Hepatocyte (in vitro differentiated cells): ENCODE results near the gene PRKACB.

ENCODE experiments used
- CTCF ChIP-seq: fragments of 200-600 bp; sonication (generic); IDR thresholded peaks from 2 replicates; pipeline ENCODE4 v1.5.1; 2016; ENCODE audit warnings: antibody characterized with exemption, mild to moderate bottlenecking; ENCODE audit not compliant: poor library complexity
- EZH2 ChIP-seq: fragments of 200-600 bp; sonication (generic); IDR thresholded peaks from 2 replicates; pipeline ENCODE4 v1.6.1; 2016; ENCODE audit warnings: antibody characterized with exemption, mild to moderate bottlenecking, borderline replicate concordance
- EZH2phosphoT487 ChIP-seq: fragments of 200-600 bp; sonication (generic); IDR thresholded peaks from one replicate; pipeline ENCODE4 v1.6.1; 2018; ENCODE audit warnings: antibody characterized with exemption, mild to moderate bottlenecking, low read depth, moderate library complexity; ENCODE audit not compliant: unreplicated experiment, severe bottlenecking

- TF ChIP-seq CTCF (no peak), EZH2 (no peak), EZH2phosphoT487 (no peak)
Measured at GRCh38 chr1:84192681-84193080, 48.6 kb downstream of the PRKACB start.
